Measurements from ENCODE around the gene ORC1.
A peak's percentile ranks its signal among the peaks of the same experiment; 100 is the strongest.

ORC1 gene

GRCh38 chr1:52337439-52337838 is 66.8 kb downstream of the ORC1 start:
- DNase-seq: no peak

DNA sequence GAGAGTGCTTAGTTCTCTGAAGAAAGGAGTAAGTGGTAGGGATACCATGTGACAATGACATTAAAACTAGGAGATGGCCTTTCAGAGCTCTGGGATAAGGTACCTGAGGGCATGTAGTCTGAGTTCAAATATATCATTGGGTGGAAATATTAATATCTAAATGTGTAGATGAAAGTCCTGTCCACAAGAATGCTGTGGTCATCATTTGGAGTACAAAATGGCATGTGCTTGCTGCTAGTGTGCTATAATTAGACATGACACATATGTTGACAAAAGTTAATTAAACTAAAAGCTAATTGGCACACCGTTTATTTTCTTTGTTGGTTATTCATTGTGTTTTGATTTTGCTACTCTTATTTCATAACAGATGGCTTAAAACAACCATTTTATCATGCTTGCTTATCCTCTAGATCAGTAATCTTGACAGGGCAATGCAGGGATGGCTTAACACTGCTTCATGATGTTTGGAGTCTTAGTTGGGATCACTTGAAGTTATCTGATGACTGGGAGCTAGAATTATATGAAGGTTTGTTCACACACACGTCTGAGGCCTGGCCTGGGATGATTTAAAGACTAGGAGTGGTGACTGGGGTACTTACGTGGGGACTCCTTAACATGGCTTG is 69.2 kb downstream of the ORC1 start:
- no peak for DNase-seq

GRCh38 chr1:52332411-52332810 is 71.8 kb downstream of the ORC1 start:
- no peak for DNase-seq

DNA sequence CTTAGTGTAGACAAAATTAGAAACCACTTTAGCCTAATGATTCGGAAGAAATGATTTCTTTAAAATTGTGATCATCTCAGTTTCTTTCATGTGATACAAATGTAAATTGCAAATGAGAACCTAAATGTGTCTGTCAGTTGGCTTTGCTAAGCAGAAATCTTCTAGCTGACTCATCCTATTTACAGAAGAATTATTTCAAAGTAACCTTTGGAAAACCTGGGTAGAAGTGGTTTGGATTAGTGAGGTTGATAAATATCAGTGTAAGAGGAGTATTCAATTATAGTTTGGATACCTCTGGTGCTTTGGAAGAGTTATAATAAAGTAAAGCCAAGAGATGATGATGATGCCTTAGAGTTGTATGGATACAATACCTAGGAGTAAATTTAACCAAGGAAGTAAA is 75.6 kb downstream of the ORC1 start:
- no peak for DNase-seq

GRCh38 chr1:52325786-52326185 is 78.4 kb downstream of the ORC1 start:
- DNase-seq: no peak

DNA sequence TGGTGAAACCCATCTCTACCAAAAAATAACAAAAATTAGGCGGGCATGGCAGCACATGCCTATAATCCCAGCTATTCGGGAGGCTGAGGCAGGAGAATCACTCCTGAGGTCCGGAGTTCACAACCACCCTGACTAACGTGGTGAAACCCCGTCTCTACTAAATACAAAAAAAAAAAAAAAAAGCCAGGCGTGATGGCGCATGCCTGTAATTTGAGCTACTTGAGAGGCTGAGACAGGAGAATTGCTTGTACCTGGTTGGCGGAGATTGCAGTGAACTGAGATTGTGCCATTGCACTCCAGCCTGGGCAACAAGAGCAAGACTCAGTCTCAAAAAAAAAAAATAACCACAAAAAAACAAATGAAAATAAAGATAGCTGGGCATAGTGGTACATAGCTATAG is 80.5 kb downstream of the ORC1 start:
- peak; percentile 55 for DNase-seq
